GM19025 (cell line): Measurements from ENCODE around the gene VDR.

ENCODE experiments used
- ATAC-seq: cut with Tn5 transposase; IDR thresholded peaks from one replicate; pipeline ENCODE4 v1.9.1; 2021; ENCODE audit warnings: mild to moderate bottlenecking, low read depth, moderate library complexity; ENCODE audit not compliant: unreplicated experiment

VDR gene

DNA sequence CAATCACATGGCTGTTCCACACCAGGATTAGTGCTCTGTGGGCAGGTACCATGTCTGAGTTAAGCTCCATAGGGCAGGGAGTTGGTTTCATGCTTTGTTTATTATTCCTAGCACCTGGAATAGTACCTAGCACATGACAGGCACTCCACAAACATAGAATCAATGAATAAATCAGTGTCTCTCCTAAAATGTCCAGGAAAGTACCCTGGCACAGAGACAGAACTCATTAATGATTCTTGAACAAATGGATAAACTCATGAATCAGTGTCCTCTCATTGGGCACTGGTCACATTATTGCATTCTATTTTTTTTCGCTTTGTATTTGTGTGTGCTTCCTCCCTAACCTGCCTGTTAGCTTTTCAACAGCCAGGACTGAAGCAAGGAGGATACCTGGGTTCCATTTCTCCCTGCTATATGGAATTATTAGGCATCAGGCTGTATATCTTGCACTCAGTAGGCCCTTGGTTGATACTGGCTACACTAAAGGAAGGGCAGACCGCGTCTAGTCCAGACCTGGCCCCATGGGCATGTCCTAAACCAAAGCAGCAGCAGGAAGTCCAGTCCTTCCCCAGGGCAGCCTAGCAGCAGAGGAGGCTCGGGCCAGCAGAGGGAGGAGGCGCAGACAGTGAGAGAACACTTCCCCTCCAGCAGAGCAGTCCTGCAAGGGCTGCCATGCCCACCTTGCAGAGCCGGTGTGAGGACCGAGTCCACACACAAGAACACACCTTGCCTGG, 103.5 kb downstream of the VDR start:
- ATAC-seq = no peak

DNA sequence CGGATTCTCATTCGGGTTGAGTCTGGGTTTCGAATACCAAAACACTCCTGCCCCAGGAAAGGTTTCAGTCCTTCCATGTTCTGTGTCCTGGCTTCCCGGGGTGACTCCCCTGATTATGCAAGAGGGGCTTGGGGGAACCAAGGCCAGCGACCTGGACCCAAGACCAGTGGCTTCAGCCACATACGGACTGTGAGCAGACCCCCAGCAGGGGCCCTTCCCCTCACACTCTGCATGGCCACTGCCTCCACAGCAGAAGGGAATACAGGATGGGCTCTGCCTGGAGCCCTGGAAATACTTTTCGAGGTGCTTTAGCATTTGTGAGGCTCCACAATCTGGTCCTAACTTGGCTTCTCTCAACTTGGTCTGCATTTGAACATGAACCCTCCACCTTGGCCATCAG, 104.2 kb downstream of the VDR start:
- ATAC-seq = no peak

- ATAC-seq = no peak
Measured at GRCh38 chr12:47799357-47799955, 105.3 kb downstream of the VDR start.

- no peak for ATAC-seq
Measured at GRCh38 chr12:47798382-47798948, 106.3 kb downstream of the VDR start.

GRCh38 chr12:47797441-47797840, 107.4 kb downstream of the VDR start:
- ATAC-seq = no peak

DNA sequence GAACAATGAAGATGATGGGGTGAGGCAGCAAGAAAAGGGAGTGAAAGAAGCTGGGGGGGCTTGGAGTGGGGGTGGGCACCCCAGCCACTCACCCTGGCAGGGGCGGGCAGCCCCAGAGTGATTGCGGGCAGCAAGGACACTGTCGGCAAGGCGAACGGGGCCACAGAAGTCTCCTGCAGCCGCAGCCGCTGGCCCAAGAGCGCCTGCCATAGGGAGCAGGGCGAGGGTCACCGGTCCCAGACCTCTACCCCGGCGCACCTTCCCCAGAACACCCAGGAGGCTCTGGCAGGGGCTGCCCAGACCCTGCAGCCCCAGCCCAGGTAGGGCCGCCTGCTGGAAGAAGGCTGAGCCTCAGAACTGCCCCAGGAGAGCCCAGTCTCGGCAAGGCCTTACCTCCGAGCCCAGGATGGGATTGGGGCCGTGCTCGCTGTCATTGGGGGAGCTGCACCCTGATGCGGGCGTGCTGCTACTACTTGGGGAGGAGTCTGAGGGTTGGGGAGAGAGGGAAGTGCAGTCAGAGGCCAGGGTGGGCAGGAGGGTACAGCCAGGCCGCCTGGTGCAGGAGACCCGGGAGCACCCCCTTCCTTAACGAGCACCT, 108.9 kb downstream of the VDR start:
- ATAC-seq = no peak

- ATAC-seq = no peak
Measured at GRCh38 chr12:47795121-47795813, 109.5 kb downstream of the VDR start.

DNA sequence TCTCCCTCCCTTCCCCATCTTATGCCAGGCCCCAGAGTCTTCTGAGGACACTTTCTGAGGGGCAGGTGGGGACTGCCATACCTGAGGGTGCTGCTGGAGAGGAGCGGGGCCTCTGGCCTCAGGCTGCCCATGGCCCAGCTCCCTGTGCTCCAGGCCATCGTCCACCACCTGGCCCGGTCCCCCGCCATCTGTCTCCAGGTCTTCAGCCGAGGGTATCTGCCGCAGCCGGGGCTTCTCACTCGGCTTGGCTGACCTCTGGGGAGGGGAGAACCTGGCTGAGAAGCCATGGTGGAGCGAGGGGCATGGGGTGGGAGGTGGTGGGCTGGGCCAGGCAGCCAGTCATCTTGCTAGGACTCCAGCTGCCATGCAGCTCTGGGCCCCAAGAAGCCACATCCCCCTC, 110.1 kb downstream of the VDR start:
- ATAC-seq = no peak

DNA sequence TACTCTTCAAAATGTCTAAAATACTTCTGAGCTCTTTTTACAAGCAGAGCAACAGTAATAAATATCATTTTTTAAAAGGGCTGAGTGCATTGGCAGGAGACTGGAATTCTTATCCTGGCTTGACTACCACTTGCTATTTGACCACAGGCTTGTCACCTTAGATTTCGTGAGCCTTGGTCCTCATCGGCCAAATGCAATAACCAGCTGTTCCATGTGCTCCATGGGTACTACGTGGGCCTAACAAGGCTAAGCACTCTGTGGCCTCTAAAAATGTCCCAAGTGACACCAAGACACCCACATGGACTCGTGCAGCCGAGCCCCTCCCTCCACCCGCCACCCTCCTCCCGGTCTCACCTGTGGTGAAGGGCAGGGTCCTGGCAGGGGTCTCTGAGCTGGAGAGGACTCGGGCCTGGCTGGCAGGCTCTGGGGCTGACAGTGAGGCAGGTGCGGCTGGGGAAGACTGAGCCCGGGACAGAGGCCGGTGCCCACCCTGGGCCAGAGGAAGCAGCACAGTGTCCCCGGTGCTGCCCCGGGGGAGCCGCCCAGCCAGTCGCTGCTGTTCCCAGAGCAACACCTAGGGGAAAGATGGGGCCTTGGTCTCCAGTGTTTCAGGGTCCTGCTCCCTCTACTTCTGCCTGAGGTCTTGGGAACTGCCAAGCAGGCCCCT, 111.6 kb downstream of the VDR start:
- no peak for ATAC-seq

GRCh38 chr12:47791874-47792273, 112.9 kb downstream of the VDR start:
- no peak for ATAC-seq
